ENCODE measurements around the gene CACNA2D2.

GRCh38 chr3:50321336-50322114 is 181.9 kb downstream of the CACNA2D2 start:
- TF ChIP-seq POLR2A (IDR thresholded peaks at IDR 0.05) = no peak
- peak in 2 of 4 experiments; percentile 21 to 66 for TF ChIP-seq CTCF (IDR thresholded peaks at IDR 0.05)
- TF ChIP-seq POLR2AphosphoS5 (IDR thresholded peaks at IDR 0.05) = peak; percentile 73

Measured in prostate gland (tissue), 2 donors.